SK-N-SH treated with all-trans-retinoic acid at 6 μM for 48 hours (cell line): Measurements from ENCODE around the gene PDSS1.

Source experiments
- ATAC-seq: fragments of 200-7000 bp; cut with Tn5 transposase; 3 replicates; pipeline ENCODE4 v1.9.1; 2020; ENCODE audit warnings: mild to moderate bottlenecking, moderate library complexity
- ARNTL ChIP-seq: fragments of 450-650 bp; formaldehyde crosslinking; IDR thresholded peaks from 2 replicates; pipeline ENCODE4 v1.5.0; 2020; ENCODE audit warnings: low read depth, mild to moderate bottlenecking, moderate library complexity, borderline replicate concordance
- BACH2 ChIP-seq: fragments of 250-450 bp; sonication (Bioruptor Pico); IDR thresholded peaks from 2 replicates; pipeline ENCODE4 v1.9.0; 2021; ENCODE audit warnings: mild to moderate bottlenecking, borderline replicate concordance
- CSDC2 ChIP-seq: fragments of 250-450 bp; sonication (Bioruptor Pico); IDR thresholded peaks from 2 replicates; pipeline ENCODE4 v1.5.0; 2020; ENCODE audit warnings: mild to moderate bottlenecking, moderate library complexity
- CSRNP3 ChIP-seq: fragments of 250-450 bp; sonication (Bioruptor Pico); IDR thresholded peaks from 2 replicates; pipeline ENCODE4 v1.5.1; 2021; ENCODE audit warnings: mild to moderate bottlenecking, moderate library complexity
- ESRRG ChIP-seq: fragments of 250-450 bp; sonication (Bioruptor Pico); IDR thresholded peaks from 2 replicates; pipeline ENCODE4 v1.6.1; 2021; ENCODE audit warnings: mild to moderate bottlenecking
- GLIS3 ChIP-seq: fragments of 250-450 bp; sonication (Bioruptor Pico); IDR thresholded peaks from 2 replicates; pipeline ENCODE4 v1.5.0; 2020; ENCODE audit warnings: mild to moderate bottlenecking, moderate library complexity
- ISL1 ChIP-seq: fragments of 250-450 bp; sonication (Bioruptor Pico); IDR thresholded peaks from 2 replicates; pipeline ENCODE4 v2.1.2; 2022; ENCODE audit warnings: mild to moderate bottlenecking, moderate library complexity
- OSR1 ChIP-seq: fragments of 250-450 bp; sonication (Bioruptor Pico); IDR thresholded peaks from 2 replicates; pipeline ENCODE4 v1.8.0; 2022; ENCODE audit warnings: moderate library complexity, mild to moderate bottlenecking, inconsistent platforms
- PATZ1 ChIP-seq: fragments of 250-450 bp; sonication (Bioruptor Pico); IDR thresholded peaks from 2 replicates; pipeline ENCODE4 v1.8.0; 2020; ENCODE audit warnings: mild to moderate bottlenecking, moderate library complexity, borderline replicate concordance
- POU6F1 ChIP-seq: fragments of 250-450 bp; sonication (Bioruptor Pico); IDR thresholded peaks from 2 replicates; pipeline ENCODE4 v1.8.0; 2021; ENCODE audit warnings: low read depth, mild to moderate bottlenecking, moderate library complexity, borderline replicate concordance
- PPARA ChIP-seq: fragments of 250-450 bp; sonication (Bioruptor Pico); IDR thresholded peaks from 2 replicates; pipeline ENCODE4 v1.5.0; 2020; ENCODE audit warnings: mild to moderate bottlenecking, borderline replicate concordance
- SNAI2 ChIP-seq: fragments of 250-450 bp; sonication (Bioruptor Pico); IDR thresholded peaks from 2 replicates; pipeline ENCODE4 v1.5.0; 2020; ENCODE audit warnings: mild to moderate bottlenecking, moderate library complexity
- TCF4 ChIP-seq: fragments of 250-450 bp; sonication (Bioruptor Pico); IDR thresholded peaks from 2 replicates; pipeline ENCODE4 v1.8.0; 2021; ENCODE audit warnings: mild to moderate bottlenecking, moderate library complexity, borderline replicate concordance
- TOX ChIP-seq: fragments of 250-450 bp; sonication (Bioruptor Pico); IDR thresholded peaks from 2 replicates; pipeline ENCODE4 v1.8.0; 2021; ENCODE audit warnings: mild to moderate bottlenecking, moderate library complexity, borderline replicate concordance
- ZC3H10 ChIP-seq: fragments of 250-450 bp; sonication (Bioruptor Pico); IDR thresholded peaks from 2 replicates; pipeline ENCODE4 v1.5.1; 2021; ENCODE audit warnings: mild to moderate bottlenecking, moderate library complexity
- ZFP3 ChIP-seq: fragments of 250-450 bp; sonication (Bioruptor Pico); IDR thresholded peaks from 2 replicates; pipeline ENCODE4 v1.5.0; 2020; ENCODE audit warnings: mild to moderate bottlenecking, moderate library complexity
- ZFP30 ChIP-seq: fragments of 450-650 bp; formaldehyde crosslinking; IDR thresholded peaks from 2 replicates; pipeline ENCODE4 v1.5.0; 2022; ENCODE audit warnings: mild to moderate bottlenecking, moderate library complexity
- ZNF565 ChIP-seq: fragments of 450-650 bp; formaldehyde crosslinking; conservative IDR thresholded peaks from 2 replicates; pipeline ENCODE4 v1.5.0; 2020; ENCODE audit warnings: low read depth, mild to moderate bottlenecking, moderate library complexity
- ZNF70 ChIP-seq: fragments of 450-650 bp; formaldehyde crosslinking; IDR thresholded peaks from 2 replicates; pipeline ENCODE4 v1.5.0; 2020; ENCODE audit warnings: mild to moderate bottlenecking, moderate library complexity
- ZNF8 ChIP-seq: fragments of 450-650 bp; formaldehyde crosslinking; IDR thresholded peaks from 2 replicates; pipeline ENCODE4 v1.5.0; 2020; ENCODE audit warnings: mild to moderate bottlenecking, moderate library complexity

Gene PDSS1

DNA sequence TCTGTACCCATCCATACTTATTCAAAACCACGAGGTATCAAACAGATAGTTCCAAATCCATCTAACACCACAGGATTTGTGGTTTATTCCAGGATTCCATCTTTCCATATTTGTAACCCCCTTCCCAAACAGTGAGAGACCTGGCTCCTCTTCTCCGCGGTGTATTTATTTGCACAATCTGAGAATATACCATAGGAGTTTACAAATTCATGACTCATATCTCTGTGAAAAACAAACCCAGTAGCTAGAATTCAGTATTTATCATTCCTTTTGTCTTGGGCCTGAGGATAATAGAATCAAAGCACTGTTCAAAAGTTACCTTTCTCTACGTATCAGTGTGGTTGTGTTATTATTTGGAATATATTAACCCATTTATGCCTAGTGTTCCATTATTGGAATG lies 31.9 kb downstream of the PDSS1 start:
- TF ChIP-seq PPARA: no peak
- no peak for TF ChIP-seq ESRRG (CRISPR knock-in tag)
- no peak for TF ChIP-seq SNAI2 (CRISPR knock-in tag)
- TF ChIP-seq ARNTL (CRISPR knock-in tag): no peak
- no peak for TF ChIP-seq ISL1
- no peak for TF ChIP-seq CSRNP3 (CRISPR knock-in tag)
- ATAC-seq: no peak

- TF ChIP-seq TOX (no peak), ZFP3 (CRISPR knock-in tag) (no peak), ZC3H10 (CRISPR knock-in tag) (no peak), ISL1 (no peak), OSR1 (CRISPR knock-in tag) (no peak), ZNF565 (no peak)
- no peak for ATAC-seq
Measured at GRCh38 chr10:26730552-26730951, 33.1 kb downstream of the PDSS1 start.

- TF ChIP-seq SNAI2 (CRISPR knock-in tag) (no peak), ZC3H10 (CRISPR knock-in tag) (no peak), ZNF565 (no peak), ZNF8 (CRISPR knock-in tag) (no peak), BACH2 (CRISPR knock-in tag) (no peak), ESRRG (CRISPR knock-in tag) (no peak), POU6F1 (no peak), ARNTL (CRISPR knock-in tag) (no peak), CSRNP3 (CRISPR knock-in tag) (no peak), ZFP3 (CRISPR knock-in tag) (no peak), GLIS3 (no peak)
- ATAC-seq: no peak
Measured at GRCh38 chr10:26733750-26734568, 36.5 kb downstream of the PDSS1 start.

GRCh38 chr10:26735435-26735834 lies 37.9 kb downstream of the PDSS1 start:
- TF ChIP-seq ARNTL (CRISPR knock-in tag): no peak
- no peak for TF ChIP-seq ZNF8 (CRISPR knock-in tag)
- TF ChIP-seq OSR1 (CRISPR knock-in tag): no peak
- no peak for TF ChIP-seq TOX
- TF ChIP-seq TCF4 (CRISPR knock-in tag): no peak
- no peak for TF ChIP-seq CSRNP3 (CRISPR knock-in tag)
- no peak for TF ChIP-seq ZNF70
- no peak for TF ChIP-seq SNAI2 (CRISPR knock-in tag)
- ATAC-seq: no peak

GRCh38 chr10:26737730-26738129 lies 40.2 kb downstream of the PDSS1 start:
- no peak for ATAC-seq
- TF ChIP-seq PATZ1 (no peak), ZFP30 (CRISPR knock-in tag) (no peak), CSDC2 (CRISPR knock-in tag) (no peak), ISL1 (no peak), ZNF70 (no peak)
